K562 (cell line): ENCODE results near the gene CDT1. TPM values are rescaled to one million over a fixed set of nuclear protein-coding genes. Genes with fewer than 3 reads are reported as not detected.

Experiments
- ARID1B ChIP-seq: fragments of 450-650 bp; IDR thresholded peaks from 2 replicates; pipeline ENCODE4 v1.6.1; 2016; ENCODE audit warnings: antibody characterized with exemption, mild to moderate bottlenecking, inconsistent platforms
- C11orf30 ChIP-seq: fragments of 450-650 bp; IDR thresholded peaks from 2 replicates; pipeline ENCODE4 v1.6.1; 2016; ENCODE audit warnings: low read depth, mild to moderate bottlenecking
- CBFA2T3 ChIP-seq: fragments of 450-650 bp; IDR thresholded peaks from 2 replicates; pipeline ENCODE4 v1.6.1; 2017
- CBX2 ChIP-seq: fragments of 200-600 bp; sonication (generic); IDR thresholded peaks from one replicate; pipeline ENCODE4 v1.6.1; 2012; ENCODE audit warnings: mild to moderate bottlenecking, low read length, inconsistent platforms; ENCODE audit not compliant: insufficient read depth, poor library complexity, severe bottlenecking
- ESRRA ChIP-seq: fragments of 450-650 bp; IDR thresholded peaks from 2 replicates; pipeline ENCODE4 v1.6.1; 2014; ENCODE audit warnings: low read depth, mild to moderate bottlenecking, moderate library complexity, borderline replicate concordance
- FOXP1 ChIP-seq: sonication (generic); formaldehyde crosslinking; IDR thresholded peaks from 2 replicates; pipeline ENCODE4 v1.8.0; 2022; ENCODE audit warnings: mild to moderate bottlenecking, missing genetic modification reagents
- GATAD2A ChIP-seq: fragments of 450-650 bp; IDR thresholded peaks from 2 replicates; pipeline ENCODE4 v1.6.1; 2017
- HOXB6 ChIP-seq: fragments of 250-450 bp; sonication (Bioruptor Pico); IDR thresholded peaks from 2 replicates; pipeline ENCODE4 v1.5.1; 2022; ENCODE audit warnings: mild to moderate bottlenecking, borderline replicate concordance
- KDM5B ChIP-seq: fragments of 200-600 bp; sonication (generic); IDR thresholded peaks from 2 replicates; pipeline ENCODE4 v1.6.1; 2012; ENCODE audit warnings: low read depth, mild to moderate bottlenecking, moderate library complexity, low read length, control low read depth, inconsistent platforms; ENCODE audit not compliant: insufficient replicate concordance
- MAFG ChIP-seq: fragments of 450-650 bp; conservative IDR thresholded peaks from 2 replicates; pipeline ENCODE4 v1.6.1; 2016; ENCODE audit warnings: missing genetic modification characterization, missing compliant biosample characterization
- MECOM ChIP-seq: fragments of 250-450 bp; sonication (Bioruptor Pico); IDR thresholded peaks from 2 replicates; pipeline ENCODE4 v1.8.0; 2022; ENCODE audit warnings: inconsistent platforms
- NBN ChIP-seq: fragments of 450-650 bp; IDR thresholded peaks from 2 replicates; pipeline ENCODE4 v1.6.1; 2016; ENCODE audit warnings: low read depth, mild to moderate bottlenecking
- NR2C2 ChIP-seq, 2 experiments: fragments of 200-800 bp in 1 of 2; sonication (Bioruptor generic) in 1 of 2; sonication (generic) in 1 of 2; formaldehyde crosslinking in 1 of 2; IDR thresholded peaks; 2 replicates each; pipeline versions ENCODE4 v1.6.1 to v1.8.0; 2016 to 2022; ENCODE audit warnings: mild to moderate bottlenecking in 1 of 2, missing compliant biosample characterization in 1 of 2, missing genetic modification characterization in 1 of 2, missing genetic modification reagents in 1 of 2
- POLR2G ChIP-seq: fragments of 200-400 bp; formaldehyde crosslinking; IDR thresholded peaks from 2 replicates; pipeline ENCODE4 v1.6.1; 2017; ENCODE audit warnings: low read depth, mild to moderate bottlenecking, antibody characterized with exemption, low read length, moderate library complexity
- RAD21 ChIP-seq, 2 experiments: fragments of 250-450 bp in 1 of 2; fragments of 450-650 bp in 1 of 2; sonication (Bioruptor Pico) in 1 of 2; formaldehyde crosslinking in 1 of 2; IDR thresholded peaks in 1 of 2; conservative IDR thresholded peaks in 1 of 2; 2 replicates each; pipeline versions ENCODE4 v1.4.0 to v1.8.0; 2020 to 2022; ENCODE audit warnings: mild to moderate bottlenecking in 2 of 2, moderate library complexity in 1 of 2
- SAFB ChIP-seq: fragments of 200-400 bp; formaldehyde crosslinking; IDR thresholded peaks from 2 replicates; pipeline ENCODE4 v1.6.1; 2017; ENCODE audit warnings: low read depth, low read length, borderline replicate concordance
- SMAD1 ChIP-seq: fragments of 150-350 bp; IDR thresholded peaks from 2 replicates; pipeline ENCODE4 v1.6.1; 2014; ENCODE audit warnings: low read length, low read depth; ENCODE audit not compliant: partially characterized antibody
- TRIM28 ChIP-seq: fragments of 450-650 bp; IDR thresholded peaks from 2 replicates; pipeline ENCODE4 v1.6.1; 2017
- YBX1 ChIP-seq: fragments of 450-650 bp; IDR thresholded peaks from 2 replicates; pipeline ENCODE4 v1.7.1; 2016; ENCODE audit warnings: mild to moderate bottlenecking
- ZBTB7A ChIP-seq: IDR thresholded peaks from 2 replicates; pipeline ENCODE4 v1.6.1; 2011; ENCODE audit warnings: low read depth, mild to moderate bottlenecking, low read length, moderate library complexity, borderline replicate concordance; ENCODE audit not compliant: control insufficient read depth
- ZFPM2 ChIP-seq: fragments of 250-450 bp; sonication (Bioruptor Pico); IDR thresholded peaks from 2 replicates; pipeline ENCODE4 v1.5.1; 2022; ENCODE audit warnings: mild to moderate bottlenecking
- ZNF12 ChIP-seq: sonication (generic); formaldehyde crosslinking; IDR thresholded peaks from 2 replicates; pipeline ENCODE4 v1.4.0; 2020; ENCODE audit warnings: mild to moderate bottlenecking, missing genetic modification reagents
- ZNF324 ChIP-seq: fragments of 250-450 bp; sonication (Bioruptor Pico); IDR thresholded peaks from 2 replicates; pipeline ENCODE4 v1.4.0; 2020; ENCODE audit warnings: mild to moderate bottlenecking
- ZNF586 ChIP-seq: fragments of 450-650 bp; formaldehyde crosslinking; conservative IDR thresholded peaks from 2 replicates; pipeline ENCODE4 v1.4.0; 2020; ENCODE audit warnings: mild to moderate bottlenecking, moderate library complexity
- ZNF77 ChIP-seq: fragments of 250-450 bp; sonication (Bioruptor Pico); IDR thresholded peaks from 2 replicates; pipeline ENCODE4 v1.5.0; 2020
- ZZZ3 ChIP-seq: fragments of 450-650 bp; IDR thresholded peaks from 2 replicates; pipeline ENCODE4 v1.6.1; 2016; ENCODE audit warnings: antibody characterized with exemption, mild to moderate bottlenecking, moderate library complexity
- polyA plus RNA-seq, 8 experiments: library from polyadenylated mRNA; depleted of rRNA in 4 of 8; stranded (reverse) in 5 of 8; unstranded in 3 of 8; fragments of >200 nt; fragmentation: Nextera tagmentation in 2 of 8; fragmentation: Illumina TruSeq in 1 of 8; extraction: Ambion mirVana in 2 of 8; extraction: Trizol in 1 of 8; gene quantifications; 2 replicates each; pipeline versions ENCODE4 v1.2.1 to v1.2.3, GENCODE V29; 2011 to 2014; ENCODE audit warnings: inconsistent platforms in 1 of 8, missing spikeins in 1 of 8
- total RNA-seq, 7 experiments: library from RNA; depleted of rRNA in 6 of 7; stranded (reverse); fragments of >200 nt in 6 of 7; fragmentation: Illumina TruSeq in 2 of 7; extraction: Trizol in 2 of 7; gene quantifications; 2 replicates each; pipeline versions ENCODE4 v1.2.1 to v1.2.3, GENCODE V29; 2011 to 2021; ENCODE audit warnings: low replicate concordance in 1 of 7
- TF ChIP-seq, protein P1 (sequence below): fragments of 450-650 bp; formaldehyde crosslinking; conservative IDR thresholded peaks from 2 replicates; pipeline ENCODE4 v1.4.0; 2022; ENCODE audit warnings: mild to moderate bottlenecking, missing genetic modification characterization
- TF ChIP-seq, protein P2 (sequence below): sonication (generic); formaldehyde crosslinking; IDR thresholded peaks from 2 replicates; pipeline ENCODE4 v1.8.1; 2022; ENCODE audit warnings: missing genetic modification reagents

Gene CDT1
- total and polyA plus RNA-seq, 9 of the 15 experiments (the other 6 are each of a cell fraction or from before 2014, with no cell fraction given): 0.92 to 178 (median 14.2) TPM

DNA sequence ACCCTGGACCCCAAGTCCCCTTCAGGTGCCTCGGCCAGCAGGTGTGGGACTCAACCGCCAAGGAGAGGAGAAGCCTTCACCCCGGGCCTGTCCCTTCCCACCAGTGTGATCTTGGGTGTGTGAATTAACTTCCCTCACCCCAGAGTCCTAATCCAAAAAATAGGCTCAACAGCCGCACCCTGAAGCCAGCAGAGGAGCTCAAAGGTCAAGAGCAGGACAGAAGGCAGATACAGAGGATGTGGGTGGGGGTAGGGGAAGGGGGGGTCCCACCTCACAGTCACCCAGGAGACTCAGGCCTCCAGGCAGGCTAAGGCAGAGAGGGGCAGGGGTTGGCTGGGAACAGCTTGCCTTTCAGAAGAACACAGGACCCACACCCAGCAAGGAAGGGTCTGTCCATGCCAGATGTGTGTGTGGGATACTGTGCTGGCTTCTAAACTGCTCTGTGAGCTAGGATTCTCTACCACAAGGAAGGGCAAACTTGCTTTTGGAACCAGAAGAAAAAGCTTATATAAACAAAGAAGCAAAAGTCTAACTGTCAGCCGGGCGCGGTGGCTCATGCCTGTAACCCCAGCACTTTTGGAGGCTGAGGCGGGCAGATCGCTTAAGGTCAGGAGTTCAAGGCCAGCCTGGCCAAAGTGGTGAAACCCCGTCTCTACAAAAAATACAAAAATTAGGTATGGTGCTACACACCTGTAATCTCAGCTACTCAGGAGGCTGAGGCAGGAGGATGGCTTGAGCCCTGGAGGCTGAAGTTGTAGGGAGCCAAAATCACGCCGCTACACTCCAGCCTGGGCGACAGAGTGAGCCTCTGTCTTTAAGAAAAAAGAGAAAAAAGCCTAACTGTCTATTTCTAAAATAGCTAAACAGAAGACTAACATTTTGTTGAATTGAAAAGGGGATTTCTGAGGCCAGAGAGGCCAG lies 23.2 kb upstream of the CDT1 start (continued):
- TF ChIP-seq KDM5B (no peak), C11orf30 (no peak), MECOM (peak; percentile 17; the same call in 1 of the 2 replicates), ESRRA (0 out of 2 replicates have a peak, but pooled peaks have one; percentile 8), ZNF586 (no peak), HOXB6 (0 out of 2 replicates have a peak, but pooled peaks have one; percentile 44), SMAD1 (peak; percentile 20), GATAD2A (no peak), ZNF77 (CRISPR knock-in tag) (no peak), FOXP1 (CRISPR knock-in tag) (no peak; the same call in 1 of the 2 replicates), ZBTB7A (peak; percentile 64; the same call in 1 of the 2 replicates), CBX2 (no peak), SAFB (no peak), ZNF324 (CRISPR knock-in tag) (no peak), ZFPM2 (no peak), NR2C2 (CRISPR knock-in tag; IDR thresholded peaks at IDR 0.05) (no peak), NR2C2 (tag; IDR thresholded peaks at IDR 0.05) (peak; percentile 77), POLR2G (no peak), ZNF12 (CRISPR knock-in tag) (peak; percentile 38; the same call in 1 of the 2 replicates), ARID1B (peak; percentile 23; the same call in 1 of the 2 replicates), ZZZ3 (no peak), RAD21 (CRISPR knock-in tag; conservative IDR thresholded peaks at IDR 0.05 in 1 of 2, IDR thresholded peaks at IDR 0.05 in 1 of 2) (no peak), CBFA2T3 (peak; percentile 38), MAFG (no peak), TRIM28 (no peak), NBN (no peak), YBX1 (no peak)
- TF ChIP-seq, protein P1, sequence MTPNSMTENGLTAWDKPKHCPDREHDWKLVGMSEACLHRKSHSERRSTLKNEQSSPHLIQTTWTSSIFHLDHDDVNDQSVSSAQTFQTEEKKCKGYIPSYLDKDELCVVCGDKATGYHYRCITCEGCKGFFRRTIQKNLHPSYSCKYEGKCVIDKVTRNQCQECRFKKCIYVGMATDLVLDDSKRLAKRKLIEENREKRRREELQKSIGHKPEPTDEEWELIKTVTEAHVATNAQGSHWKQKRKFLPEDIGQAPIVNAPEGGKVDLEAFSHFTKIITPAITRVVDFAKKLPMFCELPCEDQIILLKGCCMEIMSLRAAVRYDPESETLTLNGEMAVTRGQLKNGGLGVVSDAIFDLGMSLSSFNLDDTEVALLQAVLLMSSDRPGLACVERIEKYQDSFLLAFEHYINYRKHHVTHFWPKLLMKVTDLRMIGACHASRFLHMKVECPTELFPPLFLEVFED (CRISPR knock-in tag): no peak
- TF ChIP-seq, protein P2, sequence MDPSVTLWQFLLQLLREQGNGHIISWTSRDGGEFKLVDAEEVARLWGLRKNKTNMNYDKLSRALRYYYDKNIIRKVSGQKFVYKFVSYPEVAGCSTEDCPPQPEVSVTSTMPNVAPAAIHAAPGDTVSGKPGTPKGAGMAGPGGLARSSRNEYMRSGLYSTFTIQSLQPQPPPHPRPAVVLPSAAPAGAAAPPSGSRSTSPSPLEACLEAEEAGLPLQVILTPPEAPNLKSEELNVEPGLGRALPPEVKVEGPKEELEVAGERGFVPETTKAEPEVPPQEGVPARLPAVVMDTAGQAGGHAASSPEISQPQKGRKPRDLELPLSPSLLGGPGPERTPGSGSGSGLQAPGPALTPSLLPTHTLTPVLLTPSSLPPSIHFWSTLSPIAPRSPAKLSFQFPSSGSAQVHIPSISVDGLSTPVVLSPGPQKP: no peak
